Ovary (tissue), 9 donors: ENCODE data around the gene GNG4. TPM values are rescaled to one million over a fixed set of nuclear protein-coding genes. Genes with fewer than 3 reads are reported as not detected.

Experiments
- DNase-seq, 5 donors: peaks; one replicate each; pipeline ENCODE4 v3.0.0-alpha.2; 2019 to 2020
- H3K27ac ChIP-seq, 2 donors: fragments of 200-600 bp; one replicate each; pipeline versions ENCODE4 v1.5.1 to v1.8.0; 2019 to 2022
- H3K27me3 ChIP-seq: fragments of 200-600 bp; one replicate; pipeline ENCODE4 v1.8.0; 2022
- H3K36me3 ChIP-seq: fragments of 200-600 bp; sonication (generic); one replicate; pipeline ENCODE4 v1.5.1; 2019
- H3K4me1 ChIP-seq: one replicate; pipeline ENCODE4 v1.8.1; 2013; ENCODE audit warnings: mild to moderate bottlenecking, moderate library complexity; ENCODE audit not compliant: insufficient read depth
- H3K4me3 ChIP-seq: fragments of 200-600 bp; sonication (generic); one replicate; pipeline ENCODE4 v1.5.1; 2017
- H3K9me3 ChIP-seq, 2 donors: fragments of 200-600 bp in 1 of 2; sonication (generic) in 1 of 2; one replicate each; pipeline versions ENCODE4 v1.5.1 to v1.8.1; 2013 to 2019; ENCODE audit warnings: mild to moderate bottlenecking in 1 of 2, moderate library complexity in 1 of 2
- EP300 ChIP-seq: sonication (generic); formaldehyde crosslinking; IDR thresholded peaks from one replicate; pipeline ENCODE4 v1.6.1; 2017; ENCODE audit warnings: antibody characterized with exemption
- POLR2A ChIP-seq: fragments of 450-650 bp; IDR thresholded peaks from one replicate; pipeline ENCODE4 v1.6.1; 2017; ENCODE audit warnings: antibody characterized with exemption, mild to moderate bottlenecking, moderate library complexity
- WGBS, 3 donors: extraction: QIAGEN DNeasy Blood & Tissue Kit in 1 of 3; methylation state at CpG; one replicate each; pipeline versions ENCODE4 v1.1.5 to v1.1.7; 2013 to 2017; 5-methylcytosine and 5-hydroxymethylcytosine counted together
- intact Hi-C, 4 donors: fragments of 100-400 bp; cut with DNase I; formaldehyde crosslinking; loops; one replicate each; pipeline versions ENCODE4 v1.11.0 to v1.15.1; 2022 to 2023
- polyA plus RNA-seq, 2 donors: library from polyadenylated mRNA; stranded (reverse); fragments of 200-250 nt in 1 of 2; fragments of 350-450 nt in 1 of 2; fragmentation: Illumina TruSeq in 1 of 2; extraction: RNeasy Lipid Tissue Mini Kit (QIAGEN cat#74804) in 1 of 2; gene quantifications; one replicate each; pipeline ENCODE4 v1.2.3, GENCODE V29; 2013 to 2014
- total RNA-seq, 7 donors: library from RNA; depleted of rRNA in 2 of 7; stranded (reverse); fragments of >200 nt in 2 of 7; fragmentation: NEBNext Ultra II Directional in 3 of 7; extraction: Animal tissue kit (Norgen Biotek cat#: 25700) in 3 of 7; gene quantifications; one replicate each; pipeline versions ENCODE4 v1.1.0 to v1.2.4, GENCODE V29; 2016 to 2023
- TF ChIP-seq, protein P1 (sequence below), 3 donors: fragments of 450-650 bp in 2 of 3; fragments of 200-600 bp in 1 of 3; IDR thresholded peaks; one replicate each; pipeline versions ENCODE4 v1.5.1 to v1.8.0; 2016 to 2022; ENCODE audit warnings: antibody characterized with exemption in 3 of 3, mild to moderate bottlenecking in 1 of 3
- donor health status: DM: no; HTN: no; CAD: no; lungs with moderate emphysema.
- donor health status: DM: no; HTN: no; CAD: no.
- donor health status: Bipolar disorder and iron deficiency.
- donor health status: DM: yes; HTN: yes; CAD: no.
- donor health status: DM: no; HTN: no; CAD: no.
- donor health status: DM: yes; HTN: yes; CAD: no.

The GNG4 gene
- total and polyA plus RNA-seq, 9 donors, result 14.2 to 62.4 (median 32.1) TPM

DNA sequence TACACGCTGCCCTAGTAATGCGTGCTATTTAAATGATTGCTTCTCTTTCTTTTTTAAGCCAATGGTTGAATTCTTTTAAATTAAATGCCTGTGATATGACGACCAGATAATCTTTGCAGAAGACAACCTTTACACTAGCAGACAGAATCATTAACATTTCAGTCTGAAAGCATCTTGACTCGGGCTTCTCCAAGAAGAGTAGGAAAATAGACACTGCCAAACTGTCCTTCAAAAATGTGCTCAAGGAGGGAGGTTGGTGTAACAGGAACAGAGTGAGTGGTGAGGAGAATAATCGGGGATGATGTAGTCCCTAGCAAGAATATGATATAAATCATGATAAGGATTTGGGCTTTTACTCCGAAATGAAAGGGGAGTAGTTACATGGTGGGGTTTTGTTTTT, 138.8 kb downstream of the GNG4 start:
- Histone ChIP-seq H3K27me3 (no peaks in the 10 kb centered on the region), H3K4me1 (no peaks in the 10 kb centered on the region), H3K36me3 (no peaks in the 10 kb centered on the region), H3K4me3 (no peak overlapping the region), H3K27ac (no peak overlapping the region), H3K9me3 (no peaks in the 10 kb centered on the region)
- DNase-seq, result no peak
- 55 to 62% (median 58%) methylated on average over 6 of the region's 6 CpGs for WGBS, 3 donors
- TF ChIP-seq POLR2A (no peak), EP300 (no peak)
- TF ChIP-seq, protein P1, sequence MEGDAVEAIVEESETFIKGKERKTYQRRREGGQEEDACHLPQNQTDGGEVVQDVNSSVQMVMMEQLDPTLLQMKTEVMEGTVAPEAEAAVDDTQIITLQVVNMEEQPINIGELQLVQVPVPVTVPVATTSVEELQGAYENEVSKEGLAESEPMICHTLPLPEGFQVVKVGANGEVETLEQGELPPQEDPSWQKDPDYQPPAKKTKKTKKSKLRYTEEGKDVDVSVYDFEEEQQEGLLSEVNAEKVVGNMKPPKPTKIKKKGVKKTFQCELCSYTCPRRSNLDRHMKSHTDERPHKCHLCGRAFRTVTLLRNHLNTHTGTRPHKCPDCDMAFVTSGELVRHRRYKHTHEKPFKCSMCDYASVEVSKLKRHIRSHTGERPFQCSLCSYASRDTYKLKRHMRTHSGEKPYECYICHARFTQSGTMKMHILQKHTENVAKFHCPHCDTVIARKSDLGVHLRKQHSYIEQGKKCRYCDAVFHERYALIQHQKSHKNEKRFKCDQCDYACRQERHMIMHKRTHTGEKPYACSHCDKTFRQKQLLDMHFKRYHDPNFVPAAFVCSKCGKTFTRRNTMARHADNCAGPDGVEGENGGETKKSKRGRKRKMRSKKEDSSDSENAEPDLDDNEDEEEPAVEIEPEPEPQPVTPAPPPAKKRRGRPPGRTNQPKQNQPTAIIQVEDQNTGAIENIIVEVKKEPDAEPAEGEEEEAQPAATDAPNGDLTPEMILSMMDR (IDR thresholded peaks at IDR 0.05), result no peak
- intact Hi-C loops, result loop anchor here in 2 of 4 donors (10.0 kb wide), 2 partner anchors 274 to 454 kb away; no protein-coding TSS in a partner anchor

DNA sequence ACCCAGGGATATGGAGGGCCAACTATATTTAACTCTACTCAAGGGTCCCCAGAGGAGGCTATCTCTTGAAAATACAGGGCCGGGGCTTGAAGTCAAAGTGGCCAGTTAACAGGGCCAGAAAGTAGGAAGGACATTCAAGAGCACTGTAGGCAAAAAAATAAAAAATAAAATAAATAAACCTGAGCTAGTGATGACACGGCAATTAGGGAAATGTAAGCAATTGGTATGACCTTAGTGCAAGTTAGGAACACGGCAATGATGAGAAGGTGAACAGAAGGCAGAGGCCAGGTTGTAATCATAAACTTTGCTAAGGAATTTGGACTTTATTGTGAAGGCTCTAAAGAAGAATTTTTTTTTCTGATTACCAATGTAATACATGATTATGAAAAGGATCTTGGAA, 142.0 kb downstream of the GNG4 start:
- 68 to 72% (median 71%) methylated on average over 3 of the region's 3 CpGs for WGBS, 3 donors
- Histone ChIP-seq H3K27me3 (no peaks in the 10 kb centered on the region), H3K27ac (no peak overlapping the region), H3K4me3 (no peak overlapping the region), H3K9me3 (no peaks in the 10 kb centered on the region), H3K36me3 (no peaks in the 10 kb centered on the region), H3K4me1 (peaks cover 2% of the 10 kb centered on the region)
- no peak for DNase-seq
- intact Hi-C loops, result no loop called here
- TF ChIP-seq, protein P1 (IDR thresholded peaks at IDR 0.05), result no peak

GRCh38 chr1:235504494-235505222, 144.9 kb downstream of the GNG4 start:
- Histone ChIP-seq H3K27ac (peak overlapping the region; percentile 89 to 95), H3K4me1 (peaks cover 4% of the 10 kb centered on the region), H3K36me3 (no peaks in the 10 kb centered on the region), H3K27me3 (no peaks in the 10 kb centered on the region), H3K4me3 (peak overlapping the region; percentile 93), H3K9me3 (no peaks in the 10 kb centered on the region)
- intact Hi-C loops, result loop anchor here in 1 of 4 donors (5.0 kb wide), 1 partner anchor 237 kb away; no protein-coding TSS in a partner anchor
- peak; percentile 99 to 100 (median 100) for DNase-seq
- WGBS, 3 donors, result 0% methylated on average over 26 to 61 of the region's 61 CpGs
- TF ChIP-seq, protein P1 (IDR thresholded peaks at IDR 0.05), result peak; percentile 94 to 99 (median 99)
- peak; percentile 2 for TF ChIP-seq EP300
- TF ChIP-seq POLR2A, result peak; percentile 86

DNA sequence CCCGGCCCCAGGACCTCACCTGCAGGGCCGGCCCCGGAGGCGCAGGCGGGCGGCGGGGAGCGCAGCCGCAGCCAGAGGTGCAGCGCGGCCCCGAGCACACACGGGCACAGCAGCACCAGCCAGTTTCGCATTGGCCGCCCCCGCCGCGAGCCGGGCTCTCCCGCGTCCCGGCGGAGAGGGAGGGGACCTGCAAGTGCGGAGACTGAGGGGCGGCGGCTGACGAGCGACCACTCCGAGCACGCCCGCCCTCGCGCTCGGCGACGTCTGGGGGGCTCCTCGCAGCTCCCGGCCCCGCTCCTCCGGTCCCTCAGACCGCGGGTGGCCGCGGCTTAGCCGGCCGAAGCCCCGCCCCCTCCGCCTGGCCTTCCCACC, 145.5 kb downstream of the GNG4 start, which contains the start of gene B3GALNT2:
Gene B3GALNT2 (minus strand): TSS at position 331 of the 372 bp plus-strand sequence. CDS start 200 bp downstream, at position 131.
- Histone ChIP-seq H3K4me1 (peaks cover 4% of the 10 kb centered on the region), H3K27ac (peak within 1 kb of the TSS; percentile 89 to 95), H3K4me3 (peak within 1 kb of the TSS; percentile 93), H3K27me3 (no peaks in the 10 kb centered on the region), H3K36me3 (no peaks in the 10 kb centered on the region), H3K9me3 (no peaks in the 10 kb centered on the region)
- TF ChIP-seq, protein P1 (IDR thresholded peaks at IDR 0.05), result no peak
- TF ChIP-seq POLR2A (peak; percentile 72), EP300 (no peak)
- WGBS, 3 donors, result 0% methylated on average over 15 to 44 of the region's 48 CpGs
- DNase-seq, result no peak
- intact Hi-C loops, result loop anchor here in 1 of 4 donors (5.0 kb wide), 1 partner anchor 237 kb away; no protein-coding TSS in a partner anchor
